Measurements from ENCODE around the gene TM9SF1.
A peak's percentile ranks its signal among the peaks of the same experiment; 100 is the strongest.

The TM9SF1 gene

DNA sequence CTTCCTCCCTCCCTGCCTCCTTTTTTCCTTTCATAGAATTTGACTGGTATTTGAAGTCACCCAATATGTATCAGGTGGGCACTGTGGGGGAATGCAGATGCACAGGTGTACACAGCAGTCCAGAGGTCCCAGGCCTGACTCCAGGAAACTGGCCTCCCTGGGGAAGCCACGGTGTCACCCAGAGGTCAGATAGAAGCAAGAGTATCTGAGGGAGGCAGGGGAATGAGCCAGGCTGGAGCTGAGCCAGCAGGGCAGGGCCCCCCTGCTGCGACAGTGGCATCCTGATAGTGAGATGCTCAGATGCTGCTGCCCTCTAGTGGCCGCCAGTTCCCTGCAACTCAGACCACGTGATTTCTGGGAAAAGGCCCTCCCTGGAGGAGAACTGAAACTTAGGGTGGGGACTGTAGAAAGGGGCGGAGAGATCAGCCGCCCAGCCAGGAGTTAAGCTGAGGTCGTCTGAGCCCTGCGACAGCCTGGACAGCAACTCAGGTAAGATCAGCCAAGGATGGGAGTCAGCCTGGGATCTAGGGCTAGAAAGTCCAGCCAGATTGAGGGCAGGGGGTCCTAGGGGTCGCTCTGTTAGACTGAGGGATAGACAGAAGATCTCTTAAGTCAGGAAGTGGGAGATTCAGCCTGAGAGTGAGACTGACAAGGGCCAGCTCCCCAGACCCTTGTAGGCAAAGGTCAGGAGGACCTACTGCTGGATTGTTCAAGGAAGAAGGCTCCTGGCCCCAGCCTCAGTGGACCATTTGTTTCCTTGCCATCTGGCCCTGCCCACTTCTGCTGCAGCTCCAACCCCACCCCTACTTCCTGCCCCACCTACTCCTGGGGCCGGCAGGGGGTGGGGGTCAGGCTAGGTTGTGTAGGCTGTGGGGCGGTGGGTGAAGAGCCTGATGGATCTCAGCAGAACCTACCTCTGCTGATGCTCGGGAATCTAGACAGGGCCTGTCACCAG is 34.1 kb downstream of the TM9SF1 start, which contains the start of gene IRF9:
IRF9 (plus strand) TSS at position 416 of the 955 bp plus-strand sequence. CDS start 880 bp downstream, outside the sequence.
- peak; percentile 92 for DNase-seq (ENCODE audit: extremely low spot score)
- TF ChIP-seq L3MBTL2 (conservative IDR thresholded peaks at IDR 0.05), result no peak
- TF ChIP-seq TARDBP (IDR thresholded peaks at IDR 0.05), result no peak
- TF ChIP-seq HDGF (IDR thresholded peaks at IDR 0.05; ENCODE audit: borderline replicate concordance), result peak; percentile 62; the same call in 1 of the 2 replicates
- TF ChIP-seq, protein P1, sequence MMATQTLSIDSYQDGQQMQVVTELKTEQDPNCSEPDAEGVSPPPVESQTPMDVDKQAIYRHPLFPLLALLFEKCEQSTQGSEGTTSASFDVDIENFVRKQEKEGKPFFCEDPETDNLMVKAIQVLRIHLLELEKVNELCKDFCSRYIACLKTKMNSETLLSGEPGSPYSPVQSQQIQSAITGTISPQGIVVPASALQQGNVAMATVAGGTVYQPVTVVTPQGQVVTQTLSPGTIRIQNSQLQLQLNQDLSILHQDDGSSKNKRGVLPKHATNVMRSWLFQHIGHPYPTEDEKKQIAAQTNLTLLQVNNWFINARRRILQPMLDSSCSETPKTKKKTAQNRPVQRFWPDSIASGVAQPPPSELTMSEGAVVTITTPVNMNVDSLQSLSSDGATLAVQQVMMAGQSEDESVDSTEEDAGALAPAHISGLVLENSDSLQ (IDR thresholded peaks at IDR 0.05), result no peak
- no peak for TF ChIP-seq FOXA1 (IDR thresholded peaks at IDR 0.05)
- no peak for TF ChIP-seq ELF4 (IDR thresholded peaks at IDR 0.05)
- no peak for TF ChIP-seq ZNF384 (IDR thresholded peaks at IDR 0.05)
- TF ChIP-seq SUZ12 (IDR thresholded peaks at IDR 0.05), result no peak
- TF ChIP-seq CTBP1 (IDR thresholded peaks at IDR 0.05; ENCODE audit: borderline replicate concordance), result peak; percentile 71
- ChIA-PET CTCF (interaction anchor here (0.6 to 2.3 kb wide), 29 partner anchors 11 to 149 kb away, joined by 3 to 24 read pairs (median 4); partner anchors contain the start of genes CARMIL3, CIDEB, DCAF11 and EMC9), POLR2A (interaction anchor here (0.8 to 2.9 kb wide), 17 partner anchors 9 to 103 kb away, joined by 3 to 26 read pairs (median 7); partner anchors contain the start of genes CHMP4A, DCAF11, EMC9 and IPO4)

- no peak for DNase-seq (ENCODE audit: extremely low spot score)
- no peak for TF ChIP-seq SP1 (IDR thresholded peaks at IDR 0.05)
- no peak for TF ChIP-seq FOXA1 (IDR thresholded peaks at IDR 0.05)
- no peak for TF ChIP-seq ARNT (IDR thresholded peaks at IDR 0.05)
- no peak for TF ChIP-seq FOXM1 (IDR thresholded peaks at IDR 0.05; ENCODE audit: borderline replicate concordance)
- TF ChIP-seq ELF4 (IDR thresholded peaks at IDR 0.05), result no peak
- no peak for TF ChIP-seq HDGF (IDR thresholded peaks at IDR 0.05; ENCODE audit: borderline replicate concordance)
- no peak for TF ChIP-seq NFRKB (IDR thresholded peaks at IDR 0.05)
- no peak for TF ChIP-seq BHLHE40 (IDR thresholded peaks at IDR 0.05; ENCODE audit: borderline replicate concordance)
- TF ChIP-seq FOXK2 (IDR thresholded peaks at IDR 0.05), result no peak
- no peak for TF ChIP-seq CTBP1 (IDR thresholded peaks at IDR 0.05; ENCODE audit: borderline replicate concordance)
- TF ChIP-seq LEF1 (IDR thresholded peaks at IDR 0.05; ENCODE audit: borderline replicate concordance), result no peak
- TF ChIP-seq SUZ12 (IDR thresholded peaks at IDR 0.05), result no peak
- no peak for TF ChIP-seq ZNF384 (IDR thresholded peaks at IDR 0.05)
- no peak for TF ChIP-seq L3MBTL2 (conservative IDR thresholded peaks at IDR 0.05)
- TF ChIP-seq, protein P1 (IDR thresholded peaks at IDR 0.05), result no peak
- TF ChIP-seq TARDBP (IDR thresholded peaks at IDR 0.05), result no peak
- POLR2A ChIA-PET, result interaction anchor here (0.5 to 2.9 kb wide), 17 partner anchors 10 to 854 kb away, joined by 3 to 26 read pairs (median 7); partner anchors contain the start of genes BCL2L2, CHMP4A, DCAF11 and EMC9
- CTCF ChIA-PET, result interaction anchor here (0.6 to 2.3 kb wide), 15 partner anchors 10 to 148 kb away, joined by 3 to 24 read pairs (median 4); partner anchors contain the start of genes EMC9, IPO4, PSME1 and PSME2
Measured at GRCh38 chr14:24160499-24160849, 34.8 kb downstream of the TM9SF1 start.

DNA sequence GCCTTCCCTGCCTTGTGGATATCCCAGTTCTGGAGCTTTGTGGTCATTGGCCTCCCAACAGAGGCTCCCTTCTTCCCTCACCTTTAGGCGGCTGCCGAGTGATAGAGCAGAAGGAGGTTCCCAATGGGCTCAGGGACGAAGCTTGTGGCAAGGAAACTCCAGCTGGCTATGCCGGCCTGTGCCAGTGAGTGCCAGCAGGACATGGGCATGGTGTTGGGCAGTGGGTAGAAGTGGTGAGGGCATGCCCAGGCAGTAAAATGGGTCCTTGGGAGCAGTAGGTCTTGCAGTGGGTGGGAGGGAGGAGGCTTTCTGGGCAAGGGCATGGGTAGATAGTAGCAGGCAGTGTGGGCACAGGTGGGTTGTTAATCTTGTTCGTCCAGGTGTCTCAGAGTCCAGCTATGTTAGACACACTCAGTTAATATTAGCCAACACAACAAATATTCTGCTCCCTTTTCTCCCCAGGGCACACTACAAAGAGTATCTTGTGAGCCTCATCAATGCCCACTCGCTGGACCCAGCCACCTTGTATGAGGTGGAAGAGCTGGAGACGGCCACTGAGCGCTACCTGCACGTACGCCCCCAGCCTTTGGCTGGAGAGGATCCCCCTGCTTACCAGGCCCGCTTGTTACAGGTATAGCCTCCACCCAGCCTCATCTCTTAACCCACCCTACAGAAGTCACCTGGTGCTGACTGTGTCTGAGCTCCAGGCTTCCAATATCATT is 35.3 kb downstream of the TM9SF1 start:
- ChIA-PET POLR2A (interaction anchor here (0.5 to 2.9 kb wide), 12 partner anchors 9 to 853 kb away, joined by 3 to 26 read pairs (median 7); partner anchors contain the start of genes BCL2L2, CHMP4A, EMC9 and IPO4), CTCF (interaction anchor here (0.9 to 2.3 kb wide), 10 partner anchors 10 to 147 kb away, joined by 3 to 24 read pairs (median 6); partner anchors contain the start of genes PSME1, PSME2, RNF31 and TM9SF1)
- TF ChIP-seq SUZ12 (IDR thresholded peaks at IDR 0.05) (no peak), HDGF (IDR thresholded peaks at IDR 0.05; ENCODE audit: borderline replicate concordance) (no peak)
- no peak for DNase-seq (ENCODE audit: extremely low spot score)

- ChIA-PET POLR2A (interaction anchor here (0.8 to 1.7 kb wide), 2 partner anchors 11 to 16 kb away, joined by 3 to 7 read pairs; partner anchors contain the start of genes EMC9 and PSME2), CTCF (no interaction called here)
- DNase-seq (ENCODE audit: extremely low spot score), result no peak
- no peak for TF ChIP-seq SUZ12 (IDR thresholded peaks at IDR 0.05)
- TF ChIP-seq FOXM1 (IDR thresholded peaks at IDR 0.05; ENCODE audit: borderline replicate concordance), result no peak
- no peak for TF ChIP-seq SP1 (IDR thresholded peaks at IDR 0.05)
- TF ChIP-seq BHLHE40 (IDR thresholded peaks at IDR 0.05; ENCODE audit: borderline replicate concordance), result no peak
- TF ChIP-seq HDGF (IDR thresholded peaks at IDR 0.05; ENCODE audit: borderline replicate concordance), result no peak
- no peak for TF ChIP-seq ARNT (IDR thresholded peaks at IDR 0.05)
- no peak for TF ChIP-seq NFRKB (IDR thresholded peaks at IDR 0.05)
- no peak for TF ChIP-seq FOXA1 (IDR thresholded peaks at IDR 0.05)
Measured at GRCh38 chr14:24157331-24157730, 37.9 kb downstream of the TM9SF1 start.

- no peak for TF ChIP-seq ELF4 (IDR thresholded peaks at IDR 0.05)
- TF ChIP-seq SUZ12 (IDR thresholded peaks at IDR 0.05), result no peak
- no peak for TF ChIP-seq LEF1 (IDR thresholded peaks at IDR 0.05; ENCODE audit: borderline replicate concordance)
- no peak for TF ChIP-seq SP1 (IDR thresholded peaks at IDR 0.05)
- TF ChIP-seq TARDBP (IDR thresholded peaks at IDR 0.05), result no peak
Measured at GRCh38 chr14:24156840-24157239, 38.4 kb downstream of the TM9SF1 start.

GRCh38 chr14:24155100-24155499 is 40.1 kb downstream of the TM9SF1 start:
- no peak for TF ChIP-seq SP1 (IDR thresholded peaks at IDR 0.05)
- TF ChIP-seq SUZ12 (IDR thresholded peaks at IDR 0.05), result no peak
- no peak for TF ChIP-seq FOXA1 (IDR thresholded peaks at IDR 0.05)
- TF ChIP-seq ELF4 (IDR thresholded peaks at IDR 0.05), result no peak
- no peak for TF ChIP-seq BHLHE40 (IDR thresholded peaks at IDR 0.05; ENCODE audit: borderline replicate concordance)
- TF ChIP-seq L3MBTL2 (conservative IDR thresholded peaks at IDR 0.05), result no peak
- no peak for TF ChIP-seq FOXM1 (IDR thresholded peaks at IDR 0.05; ENCODE audit: borderline replicate concordance)
- no peak for TF ChIP-seq HDGF (IDR thresholded peaks at IDR 0.05; ENCODE audit: borderline replicate concordance)
- no peak for TF ChIP-seq CTBP1 (IDR thresholded peaks at IDR 0.05; ENCODE audit: borderline replicate concordance)
- TF ChIP-seq ARNT (IDR thresholded peaks at IDR 0.05), result no peak
- no peak for TF ChIP-seq NFRKB (IDR thresholded peaks at IDR 0.05)
- no peak for TF ChIP-seq ZNF384 (IDR thresholded peaks at IDR 0.05)
- no peak for TF ChIP-seq TARDBP (IDR thresholded peaks at IDR 0.05)
- no peak for TF ChIP-seq LEF1 (IDR thresholded peaks at IDR 0.05; ENCODE audit: borderline replicate concordance)
- TF ChIP-seq FOXK2 (IDR thresholded peaks at IDR 0.05), result no peak
- TF ChIP-seq, protein P1 (IDR thresholded peaks at IDR 0.05), result no peak
- ChIA-PET CTCF (interaction anchor here (1.0 kb wide), 1 partner anchor 97 kb away, joined by 3 read pairs; no protein-coding TSS in a partner anchor), POLR2A (interaction anchor here (0.8 to 2.0 kb wide), 4 partner anchors 8 to 40 kb away, joined by 4 to 9 read pairs (median 6); partner anchors contain the start of genes DCAF11, EMC9, NRL and PSME2)
- no peak for DNase-seq (ENCODE audit: extremely low spot score)

More at GRCh38 chr14:24156840-24157239, 38.4 kb downstream of the TM9SF1 start:
- CTCF ChIA-PET, result no interaction called here
- no peak for DNase-seq (ENCODE audit: extremely low spot score)
- POLR2A ChIA-PET, result interaction anchor here (0.8 to 1.7 kb wide), 2 partner anchors 10 to 15 kb away, joined by 3 to 7 read pairs; partner anchors contain the start of genes EMC9 and PSME2
